GDM1 (cell line): Measurements from ENCODE around the gene P2RY14.

Experiments
- DNase-seq: peaks from one replicate; lab custom pipeline; 2025; lab: John Stamatoyannopoulos, UW

Gene P2RY14

GRCh38 chr3:151300539-151300938 is 22.2 kb upstream of the P2RY14 start:
- DNase-seq: no peak

- no peak for DNase-seq
Observed at GRCh38 chr3:151299006-151299405, 20.7 kb upstream of the P2RY14 start.

GRCh38 chr3:151297429-151297828 is 19.1 kb upstream of the P2RY14 start:
- DNase-seq: no peak

DNA sequence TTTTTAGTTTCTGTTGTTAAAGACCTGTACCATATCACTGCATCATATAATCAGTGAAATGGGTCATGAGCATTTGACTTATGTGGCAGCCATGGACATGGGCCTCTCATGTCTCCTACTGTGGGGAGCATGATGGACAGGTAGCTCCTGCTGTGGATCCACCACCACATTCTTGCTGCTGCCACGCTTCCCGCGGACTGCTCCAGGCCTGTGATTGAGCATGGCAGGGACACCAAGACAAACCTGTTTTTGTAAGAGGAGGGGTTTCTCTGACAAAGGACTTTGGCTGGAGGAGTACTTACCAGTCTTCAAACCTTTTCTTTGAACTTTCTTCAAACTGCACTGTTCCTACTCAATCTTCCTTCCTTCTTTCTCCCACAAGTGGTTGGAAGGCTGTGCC is 17.9 kb upstream of the P2RY14 start:
- no peak for DNase-seq

DNA sequence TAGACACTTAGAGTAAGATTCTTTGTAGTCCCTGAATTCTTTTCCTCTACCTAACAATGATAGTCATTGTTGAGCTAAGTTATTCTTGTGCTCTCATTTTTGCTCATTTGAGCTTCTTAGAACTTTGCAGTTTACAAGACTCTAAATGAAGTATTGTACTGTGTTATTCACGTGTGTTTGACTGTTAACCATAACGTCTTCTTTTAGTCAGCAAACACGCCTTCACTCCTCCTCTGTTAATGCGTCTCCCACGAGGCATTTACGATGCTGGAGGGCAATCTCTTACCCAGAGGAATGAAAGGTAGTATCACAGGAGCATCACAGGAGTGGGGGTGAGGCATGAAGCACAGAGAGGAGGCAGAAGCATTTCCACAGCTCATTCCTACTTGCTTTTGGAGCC is 14.8 kb upstream of the P2RY14 start:
- no peak for DNase-seq

GRCh38 chr3:151290673-151291072 is 12.3 kb upstream of the P2RY14 start:
- no peak for DNase-seq

- no peak for DNase-seq
Observed at GRCh38 chr3:151289445-151289844, 11.1 kb upstream of the P2RY14 start.

GRCh38 chr3:151285940-151286339 is 7.6 kb upstream of the P2RY14 start:
- DNase-seq: no peak

DNA sequence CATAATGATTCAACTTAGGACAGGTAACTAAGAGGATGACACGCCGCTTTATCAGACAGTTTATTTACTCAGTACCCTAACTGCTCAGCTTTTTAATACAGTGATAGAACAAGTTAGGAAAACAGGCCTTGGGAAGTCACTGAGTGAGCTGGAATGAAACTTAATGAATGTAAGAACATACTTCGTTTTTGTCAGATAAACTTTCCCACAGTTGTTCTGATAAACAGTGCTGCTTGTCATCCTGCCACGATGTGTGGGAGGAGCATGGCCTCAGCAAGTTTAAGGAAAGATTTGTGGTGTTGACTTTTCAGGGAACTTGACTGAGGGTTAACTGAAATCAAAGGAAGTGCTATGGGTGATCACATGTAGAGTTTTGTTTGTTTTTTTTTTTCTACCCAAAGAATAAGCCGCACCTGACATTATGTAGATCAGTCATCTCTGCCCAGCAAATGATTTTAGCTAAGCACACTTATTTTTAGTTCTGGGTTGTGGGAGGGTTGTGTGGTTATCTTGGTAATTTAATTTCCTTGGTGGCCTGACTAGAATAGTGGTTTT is 5.6 kb upstream of the P2RY14 start:
- DNase-seq: no peak

- no peak for DNase-seq
Observed at GRCh38 chr3:151283387-151283786, 5.0 kb upstream of the P2RY14 start.

DNA sequence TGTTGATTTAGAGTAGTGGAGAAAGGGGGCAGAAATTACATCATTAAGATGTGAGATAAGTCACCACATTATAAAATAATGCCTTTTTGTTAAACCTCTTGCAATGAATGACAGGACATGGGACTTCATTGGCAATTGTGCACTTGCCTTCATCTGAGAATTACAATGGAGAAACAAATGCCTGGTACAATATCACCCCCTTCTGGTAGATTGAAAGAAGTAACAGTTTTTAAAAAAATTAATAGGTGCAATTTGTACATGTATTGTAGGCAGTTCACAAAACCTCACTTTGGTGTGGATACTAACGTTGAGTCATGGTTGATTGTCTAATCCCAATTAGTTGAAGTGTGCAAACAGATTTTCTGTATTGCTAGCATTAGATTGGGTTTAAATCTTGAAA is 4.6 kb upstream of the P2RY14 start:
- peak; percentile 31 for DNase-seq

- no peak for DNase-seq
Observed at GRCh38 chr3:151281671-151282324, 3.5 kb upstream of the P2RY14 start.

- peak; percentile 2 for DNase-seq
Observed at GRCh38 chr3:151276687-151277042, 1.7 kb downstream of the P2RY14 start.

DNA sequence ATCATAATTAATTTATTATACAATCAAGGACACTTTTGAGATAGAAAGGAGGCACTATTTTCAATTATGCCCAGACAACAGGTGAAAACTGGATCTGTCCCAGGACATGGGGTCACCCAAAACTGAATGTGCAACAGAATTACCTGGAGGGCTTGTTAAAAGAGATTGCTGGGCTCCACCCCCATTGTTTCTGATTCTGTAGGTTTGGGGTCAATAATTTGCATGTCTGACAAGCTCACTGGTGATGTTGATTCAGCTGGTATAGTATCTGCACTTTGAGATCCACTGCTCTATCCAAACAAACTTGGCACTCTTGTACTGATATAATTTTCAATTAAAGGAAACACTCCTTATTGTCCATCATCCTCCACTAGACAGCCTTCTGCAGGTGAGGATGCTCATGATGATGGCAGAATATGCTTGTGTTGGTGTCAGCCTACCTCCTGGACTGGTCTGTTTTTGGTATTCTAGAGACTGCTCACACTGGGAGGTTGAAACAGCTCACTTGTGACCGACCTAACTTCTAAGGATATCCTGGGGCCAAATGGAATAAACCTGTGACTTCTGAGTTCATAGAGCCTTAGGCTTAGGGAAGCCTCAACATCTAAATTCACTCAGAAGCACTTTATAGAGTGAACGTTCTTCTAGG is 2.2 kb downstream of the P2RY14 start:
- no peak for DNase-seq

GRCh38 chr3:151275091-151275490 is 3.3 kb downstream of the P2RY14 start:
- DNase-seq: no peak

DNA sequence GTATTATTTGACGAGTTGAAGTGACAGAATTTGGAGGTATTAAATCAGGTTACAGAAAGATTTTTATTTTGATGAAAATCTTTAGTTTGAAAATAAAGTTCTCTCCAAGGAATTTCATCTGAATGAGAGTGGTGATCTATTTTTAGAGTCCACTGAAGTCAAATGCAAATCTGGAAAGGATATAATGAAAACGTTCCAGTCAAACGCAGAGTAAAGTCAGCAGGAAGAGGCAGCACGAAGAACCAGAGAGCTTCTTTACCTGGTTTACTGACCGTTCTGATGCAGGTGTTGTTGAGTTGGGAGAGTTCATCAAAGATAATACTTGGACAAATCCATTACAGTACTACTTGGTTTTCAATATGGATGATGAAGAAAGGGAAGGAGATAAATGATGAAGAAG is 8.7 kb downstream of the P2RY14 start:
- no peak for DNase-seq

- no peak for DNase-seq
Observed at GRCh38 chr3:151268267-151269235, 9.8 kb downstream of the P2RY14 start.

GRCh38 chr3:151267066-151267465 is 11.3 kb downstream of the P2RY14 start:
- no peak for DNase-seq

DNA sequence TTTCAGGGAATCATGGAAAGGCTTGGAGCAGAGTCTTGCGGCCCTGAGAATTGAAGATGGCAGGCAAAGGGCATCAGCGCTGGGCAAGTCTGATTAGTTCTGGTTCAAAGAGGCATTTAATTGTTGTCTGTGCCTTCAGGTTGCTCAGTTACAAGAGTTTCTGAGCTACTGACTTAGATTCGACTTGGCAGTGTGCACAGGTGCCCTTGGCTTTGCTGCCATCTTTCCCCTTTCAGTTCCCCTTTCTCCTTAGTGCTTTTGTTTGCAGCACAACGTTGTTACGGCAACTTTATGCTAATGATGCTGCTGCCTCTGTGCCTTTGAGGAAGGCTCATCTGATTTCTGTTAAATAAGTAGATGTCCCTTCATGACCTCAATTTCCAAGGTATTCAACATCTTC is 12.5 kb downstream of the P2RY14 start:
- peak; percentile 13 for DNase-seq

GRCh38 chr3:151265166-151265565 is 13.2 kb downstream of the P2RY14 start:
- no peak for DNase-seq

- DNase-seq: no peak
Observed at GRCh38 chr3:151264605-151265004, 13.7 kb downstream of the P2RY14 start.

- no peak for DNase-seq
Observed at GRCh38 chr3:151262871-151263525, 15.3 kb downstream of the P2RY14 start.
